ENCODE results near the gene MBP. TPM values are rescaled to one million over a fixed set of nuclear protein-coding genes. Genes with fewer than 3 reads are reported as not detected.
A peak's percentile ranks its signal among the peaks of the same experiment; 100 is the strongest.

Gene MBP
- total RNA-seq, 1 experiment from 2014 or later, result 47.4 TPM

DNA sequence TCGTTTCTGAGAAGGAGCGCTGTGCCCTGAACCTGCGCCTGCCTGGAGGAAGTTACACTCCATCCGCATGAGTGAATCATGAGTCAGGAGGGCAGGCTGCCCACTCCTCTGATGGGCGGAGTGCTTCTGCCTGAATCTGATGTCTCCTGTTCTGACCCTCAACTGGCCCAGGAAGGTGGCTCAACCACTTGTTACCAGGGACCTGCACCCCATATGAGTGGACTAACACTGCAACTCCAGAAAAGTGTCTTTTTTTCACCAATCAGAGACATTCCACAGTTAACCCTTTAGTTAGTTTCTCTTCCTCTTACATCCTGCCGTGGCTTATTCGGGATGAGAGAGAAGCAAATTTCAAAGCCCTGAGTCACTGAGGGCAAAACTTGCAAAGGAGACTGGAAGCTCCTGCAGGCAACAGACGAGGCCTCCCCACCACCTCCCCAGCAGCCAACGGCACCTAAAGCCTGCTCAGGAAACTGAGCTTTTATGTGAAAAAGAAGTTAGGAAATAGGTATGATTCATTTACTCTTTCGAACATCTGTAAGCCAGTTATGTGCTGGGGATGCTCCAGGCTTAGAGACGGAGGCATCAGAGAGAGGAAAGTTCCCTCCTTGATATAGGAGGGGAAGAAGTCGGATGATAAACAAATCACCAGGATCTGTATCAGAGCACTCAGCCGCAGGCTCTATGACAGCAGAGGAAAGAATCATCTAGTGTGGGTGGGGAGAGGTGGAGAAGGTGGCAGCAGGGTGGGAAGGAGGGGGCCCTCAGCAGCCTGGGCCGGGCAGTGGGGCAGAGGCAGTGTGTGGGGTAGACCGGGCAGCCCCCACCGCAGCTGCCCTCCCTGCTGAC is 30.9 kb downstream of the MBP start:
- H3K9me2 ChIP-seq (replicated peaks; ENCODE audit: low read length), result no peaks in the 10 kb centered on the region
- POLR2A ChIA-PET (ENCODE audit: unreplicated experiment), result interaction anchor here (1.0 kb wide), 1 partner anchor 31 kb away, joined by 4 read pairs; the partner anchor contains the start of gene MBP
- peaks cover 21% of the 10 kb centered on the region for H3K36me3 ChIP-seq (ENCODE audit: low read depth, low read length)
- H3F3A ChIP-seq (ENCODE audit: low read length, unreplicated experiment), result peaks cover 11% of the 10 kb centered on the region
- H2AFZ ChIP-seq (ENCODE audit: low read length), result no peak overlapping the region
- BruUV-seq (replicated peaks), result TSS peak; percentile 74
- H4K20me1 ChIP-seq (ENCODE audit: low read length), result no peaks in the 10 kb centered on the region
- peak overlapping the region; percentile 99 for H3K27ac ChIP-seq (ENCODE audit: low read length)
- H3K4me3 ChIP-seq (ENCODE audit: low read length), result peak overlapping the region; percentile 46; the same call in 1 of the 2 replicates
- H3K9me3 ChIP-seq (ENCODE audit: low read length), result no peaks in the 10 kb centered on the region
- TF ChIP-seq EZH2phosphoT487 (IDR thresholded peaks at IDR 0.05; ENCODE audit: borderline replicate concordance, low read length) (no peak), EZH2 (IDR thresholded peaks at IDR 0.05; ENCODE audit: low read length, unreplicated experiment) (no peak)
- TF ChIP-seq, protein P1, sequence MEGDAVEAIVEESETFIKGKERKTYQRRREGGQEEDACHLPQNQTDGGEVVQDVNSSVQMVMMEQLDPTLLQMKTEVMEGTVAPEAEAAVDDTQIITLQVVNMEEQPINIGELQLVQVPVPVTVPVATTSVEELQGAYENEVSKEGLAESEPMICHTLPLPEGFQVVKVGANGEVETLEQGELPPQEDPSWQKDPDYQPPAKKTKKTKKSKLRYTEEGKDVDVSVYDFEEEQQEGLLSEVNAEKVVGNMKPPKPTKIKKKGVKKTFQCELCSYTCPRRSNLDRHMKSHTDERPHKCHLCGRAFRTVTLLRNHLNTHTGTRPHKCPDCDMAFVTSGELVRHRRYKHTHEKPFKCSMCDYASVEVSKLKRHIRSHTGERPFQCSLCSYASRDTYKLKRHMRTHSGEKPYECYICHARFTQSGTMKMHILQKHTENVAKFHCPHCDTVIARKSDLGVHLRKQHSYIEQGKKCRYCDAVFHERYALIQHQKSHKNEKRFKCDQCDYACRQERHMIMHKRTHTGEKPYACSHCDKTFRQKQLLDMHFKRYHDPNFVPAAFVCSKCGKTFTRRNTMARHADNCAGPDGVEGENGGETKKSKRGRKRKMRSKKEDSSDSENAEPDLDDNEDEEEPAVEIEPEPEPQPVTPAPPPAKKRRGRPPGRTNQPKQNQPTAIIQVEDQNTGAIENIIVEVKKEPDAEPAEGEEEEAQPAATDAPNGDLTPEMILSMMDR (conservative IDR thresholded peaks at IDR 0.05; ENCODE audit: low read depth, low read length), result no peak
- peak overlapping the region; percentile 80 for H3K4me2 ChIP-seq (ENCODE audit: low read length)
- DNase-seq (peak; percentile 95), ATAC-seq (peak; percentile 83)
- intact Hi-C loops (cut with micrococcal nuclease), result loop anchor here (1.0 kb wide), 3 partner anchors 12 to 34 kb away; no protein-coding TSS in a partner anchor
- H3K27me3 ChIP-seq (ENCODE audit: low read length), result no peaks in the 10 kb centered on the region
- peaks cover 16% of the 10 kb centered on the region for H3K79me2 ChIP-seq (ENCODE audit: low read length)
- peaks cover 46% of the 10 kb centered on the region for H3K4me1 ChIP-seq (ENCODE audit: insufficient read depth, low read length)
- peak overlapping the region; percentile 86 for H3K9ac ChIP-seq (ENCODE audit: low read length)
- CTCF ChIA-PET, result interaction anchor here (1.2 to 2.0 kb wide), 2 partner anchors 31 to 36 kb away, joined by 3 to 7 read pairs; partner anchors contain the start of gene MBP

DNA sequence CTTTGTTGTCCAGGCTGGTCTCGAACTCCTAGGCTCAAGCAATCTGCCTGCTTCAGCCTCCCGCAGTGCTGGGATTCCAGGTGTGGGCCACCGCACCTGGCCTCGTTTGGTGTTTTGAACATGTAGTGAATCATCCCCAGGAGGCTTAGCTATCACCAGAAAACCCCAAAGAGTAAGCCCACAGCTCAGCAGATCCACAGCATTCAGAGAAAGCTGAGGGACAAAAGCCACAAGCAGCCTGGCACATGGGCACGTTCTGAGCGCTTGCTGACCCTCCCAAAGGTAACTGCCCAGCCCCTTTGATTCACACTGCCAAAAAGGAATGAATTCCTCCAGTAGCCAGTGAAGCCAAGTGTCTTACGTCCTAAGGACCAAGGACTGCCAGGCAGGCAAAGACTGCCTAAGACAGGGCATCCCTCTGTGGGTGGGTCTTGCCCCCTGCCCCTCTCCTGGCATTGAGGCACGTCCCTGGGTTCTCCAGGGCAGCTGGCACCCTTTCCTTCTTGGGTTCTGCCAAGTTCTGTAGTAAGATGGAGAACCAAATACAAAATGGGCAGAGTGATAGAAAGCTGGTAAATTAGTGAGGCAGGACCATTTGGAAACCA is 31.7 kb downstream of the MBP start:
- H3K79me2 ChIP-seq (ENCODE audit: low read length), result peaks cover 16% of the 10 kb centered on the region
- peaks cover 11% of the 10 kb centered on the region for H3F3A ChIP-seq (ENCODE audit: low read length, unreplicated experiment)
- H3K9me3 ChIP-seq (ENCODE audit: low read length), result no peaks in the 10 kb centered on the region
- H3K4me2 ChIP-seq (ENCODE audit: low read length), result peak overlapping the region; percentile 80
- peak overlapping the region; percentile 99 for H3K27ac ChIP-seq (ENCODE audit: low read length)
- TSS peak; percentile 68 for BruUV-seq (replicated peaks)
- peaks cover 46% of the 10 kb centered on the region for H3K4me1 ChIP-seq (ENCODE audit: insufficient read depth, low read length)
- ChIA-PET POLR2A (ENCODE audit: unreplicated experiment) (no interaction called here), CTCF (interaction anchor here (2.0 kb wide), 1 partner anchor 32 kb away, joined by 7 read pairs; the partner anchor contains the start of gene MBP)
- H3K9ac ChIP-seq (ENCODE audit: low read length), result peak overlapping the region; percentile 86
- peak; percentile 44 for DNase-seq
- intact Hi-C loops (cut with micrococcal nuclease), result loop anchor here (1.0 kb wide), 2 partner anchors 12 to 34 kb away; no protein-coding TSS in a partner anchor
- H3K4me3 ChIP-seq (ENCODE audit: low read length), result peak overlapping the region; percentile 46
- no peak for ATAC-seq
- TF ChIP-seq EZH2phosphoT487 (IDR thresholded peaks at IDR 0.05; ENCODE audit: borderline replicate concordance, low read length) (no peak), EZH2 (IDR thresholded peaks at IDR 0.05; ENCODE audit: low read length, unreplicated experiment) (no peak)
- TF ChIP-seq, protein P1 (conservative IDR thresholded peaks at IDR 0.05; ENCODE audit: low read depth, low read length), result no peak
- peaks cover 27% of the 10 kb centered on the region for H3K36me3 ChIP-seq (ENCODE audit: low read depth, low read length)
- H3K9me2 ChIP-seq (replicated peaks; ENCODE audit: low read length), result no peaks in the 10 kb centered on the region
- no peak overlapping the region for H2AFZ ChIP-seq (ENCODE audit: low read length)
- H3K27me3 ChIP-seq (ENCODE audit: low read length), result no peaks in the 10 kb centered on the region
- no peaks in the 10 kb centered on the region for H4K20me1 ChIP-seq (ENCODE audit: low read length)

All from PC-3 (cell line).